Activated T-helper 9 cell treated with anti-CD3 and anti-CD28 coated beads, Interleukin-2, amount 50 U/mL, for 16 hours (primary cell): ENCODE data around the gene NRXN3.

ENCODE experiments used
- DNase-seq: peaks from one replicate; pipeline ENCODE4 v3.0.0-alpha.2; 2020; ENCODE audit warnings: low read depth

Gene NRXN3

DNA sequence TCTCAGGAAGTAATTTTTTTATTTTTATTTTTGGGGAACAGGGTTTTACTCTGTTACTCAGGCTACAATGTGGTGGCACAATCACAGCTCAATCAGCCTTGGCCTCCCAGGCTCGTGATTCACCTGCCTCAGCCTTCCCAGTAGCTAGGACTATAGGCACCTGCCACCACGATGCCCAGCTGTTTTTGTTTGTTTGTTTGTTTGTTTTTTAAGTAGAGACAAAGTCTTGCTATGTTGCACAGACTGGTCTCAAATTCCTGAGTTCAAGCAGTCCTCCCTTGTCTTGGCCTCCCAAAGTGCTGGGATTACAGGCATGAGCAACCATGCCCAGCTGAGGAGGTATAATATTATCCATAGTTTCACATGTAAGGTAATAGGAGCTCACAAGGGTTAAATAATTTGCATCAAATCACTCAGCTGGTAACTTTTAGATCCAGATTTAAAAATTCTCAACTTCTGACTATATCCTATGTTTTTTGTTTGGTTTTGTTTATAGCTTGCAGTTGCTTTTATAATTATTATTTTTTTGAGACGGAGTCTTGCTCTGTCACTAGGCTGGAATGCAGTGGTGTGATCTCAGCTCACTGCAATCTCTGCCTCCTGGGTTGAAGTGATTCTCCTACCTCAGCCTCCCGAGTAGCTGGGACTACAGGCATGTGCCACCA is 1411.9 kb downstream of the NRXN3 start:
- no peak for DNase-seq

GRCh38 chr14:79583738-79584408 is 1413.7 kb downstream of the NRXN3 start:
- no peak for DNase-seq

GRCh38 chr14:79584679-79585078 is 1414.5 kb downstream of the NRXN3 start:
- no peak for DNase-seq

DNA sequence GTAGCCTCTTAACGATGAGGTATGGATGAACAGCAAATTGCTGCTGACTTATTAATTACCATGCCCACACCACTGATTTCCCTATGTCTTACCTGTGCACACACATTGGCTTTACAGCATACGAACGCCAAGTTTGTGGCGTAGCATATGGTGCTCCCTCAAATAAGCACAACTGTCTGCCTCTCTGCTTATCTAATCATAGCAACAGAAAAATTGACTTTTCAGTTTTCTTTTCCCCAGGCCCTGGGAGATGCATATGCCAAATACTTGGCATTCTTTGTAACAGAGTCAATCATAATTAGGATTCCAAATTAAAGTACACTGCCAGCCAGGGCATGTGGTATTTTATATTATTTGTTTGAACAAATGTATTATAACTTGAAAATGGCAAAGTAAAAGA is 1415.7 kb downstream of the NRXN3 start:
- no peak for DNase-seq

GRCh38 chr14:79586416-79586815 is 1416.2 kb downstream of the NRXN3 start:
- DNase-seq = no peak

DNA sequence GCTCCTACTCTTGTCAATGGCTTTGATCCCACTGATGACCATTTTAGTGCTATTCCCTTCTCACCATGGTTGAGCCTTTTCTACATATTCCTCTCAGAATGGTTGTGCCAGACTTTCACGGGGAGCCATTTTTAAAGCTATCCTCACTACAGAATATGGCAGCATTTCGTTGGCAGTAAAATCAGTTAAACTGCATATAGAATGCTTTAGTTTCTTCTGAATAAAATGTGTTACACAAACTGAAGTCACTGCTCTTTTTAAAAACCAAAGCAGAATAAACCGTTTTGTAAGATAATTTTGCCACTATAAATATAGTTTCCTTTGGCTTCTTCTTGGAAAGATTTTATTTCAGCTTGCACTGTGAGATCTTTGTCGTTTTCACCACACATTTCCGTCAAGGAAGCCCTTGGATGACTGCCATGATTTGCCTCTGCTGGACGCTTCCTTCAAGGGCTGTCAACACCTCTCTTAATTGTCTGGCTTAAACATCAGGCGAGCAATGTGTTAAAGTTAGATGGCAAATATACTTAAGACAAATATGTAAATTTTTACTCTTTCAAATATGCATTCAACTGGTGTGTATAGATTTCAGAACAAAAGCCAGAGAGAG is 1416.9 kb downstream of the NRXN3 start:
- DNase-seq = no peak

GRCh38 chr14:79587875-79588274 is 1417.7 kb downstream of the NRXN3 start:
- DNase-seq = no peak

- no peak for DNase-seq
Observed at GRCh38 chr14:79588398-79588797, 1418.2 kb downstream of the NRXN3 start.

DNA sequence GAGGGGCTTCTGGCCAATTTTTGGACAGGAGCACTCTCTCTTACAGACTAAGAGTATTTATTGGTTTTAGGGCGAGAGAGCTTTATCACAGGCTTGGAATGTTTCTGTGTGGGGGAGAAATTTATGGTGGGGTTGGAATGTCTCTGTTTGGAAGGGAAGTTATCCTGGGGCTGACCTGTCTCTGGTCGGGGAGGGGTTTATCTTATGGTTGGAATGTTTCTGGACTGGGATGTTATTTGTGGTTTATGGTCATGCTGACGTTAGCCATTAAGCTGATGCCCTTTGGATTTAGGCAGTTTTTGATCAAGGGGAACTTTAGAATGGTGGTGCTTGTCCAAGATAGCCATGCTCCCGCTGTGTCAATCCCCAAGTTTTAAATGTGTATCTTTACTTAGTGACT is 1426.4 kb downstream of the NRXN3 start:
- DNase-seq = no peak

- DNase-seq = no peak
Observed at GRCh38 chr14:79597566-79597965, 1427.4 kb downstream of the NRXN3 start.

- DNase-seq = no peak
Observed at GRCh38 chr14:79598339-79598738, 1428.2 kb downstream of the NRXN3 start.

DNA sequence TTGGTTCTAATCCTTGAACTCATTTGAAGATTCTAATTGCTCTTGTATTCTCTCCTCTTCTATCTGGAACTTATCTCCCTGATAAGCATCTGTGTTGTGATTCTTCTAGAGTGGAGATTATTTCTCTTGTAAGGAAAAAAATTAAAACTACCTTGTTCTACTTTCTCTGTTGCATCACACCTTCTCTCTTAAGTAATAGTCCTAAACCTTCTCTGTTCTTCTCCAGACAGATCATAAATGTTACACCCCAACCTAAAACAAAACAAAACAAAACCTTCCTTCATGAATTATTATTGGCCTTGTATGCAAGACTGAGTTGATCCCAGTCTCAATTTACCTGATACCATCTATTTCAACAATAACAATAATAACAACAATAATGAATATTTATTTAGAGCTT is 1429.1 kb downstream of the NRXN3 start:
- no peak for DNase-seq

GRCh38 chr14:79600406-79600805 is 1430.2 kb downstream of the NRXN3 start:
- DNase-seq = no peak

DNA sequence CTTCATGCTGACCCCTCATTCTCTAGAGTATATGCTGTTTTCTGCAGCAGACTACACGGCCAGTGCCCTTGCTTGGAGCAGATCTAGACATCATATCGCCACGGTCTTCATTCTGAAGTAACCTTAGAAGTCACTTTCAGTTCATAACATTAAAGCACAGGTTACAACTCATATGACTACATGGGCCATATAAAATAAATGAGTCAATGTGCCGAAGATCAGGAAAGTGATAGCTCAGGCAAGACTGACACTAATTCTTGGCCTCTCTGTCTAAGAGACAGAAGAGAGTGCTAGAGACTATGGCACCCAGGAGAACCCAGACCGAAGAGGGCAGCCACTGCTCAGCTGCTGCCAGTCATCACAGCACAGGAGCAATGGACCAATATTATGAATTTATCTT is 1431.4 kb downstream of the NRXN3 start:
- DNase-seq = no peak

DNA sequence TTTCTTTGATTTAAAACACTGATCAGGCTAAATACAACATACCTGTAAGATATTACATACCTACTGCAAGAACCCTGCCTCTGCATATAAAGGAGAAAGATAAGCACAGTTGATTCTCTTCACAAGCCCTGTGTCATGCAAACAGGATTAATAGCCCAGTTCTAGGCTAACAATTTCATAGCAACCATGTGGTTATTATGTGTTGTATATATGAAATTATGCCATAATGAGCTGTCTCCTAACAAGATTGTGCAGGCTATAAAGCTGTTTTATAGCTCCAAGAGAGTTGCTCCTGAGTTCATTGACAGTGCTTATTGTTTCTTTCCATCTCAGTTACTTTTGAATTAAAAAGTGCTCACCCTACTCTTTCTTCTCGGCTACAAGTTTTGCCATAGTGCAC is 1431.9 kb downstream of the NRXN3 start:
- DNase-seq = no peak

- no peak for DNase-seq
Observed at GRCh38 chr14:79602742-79603141, 1432.6 kb downstream of the NRXN3 start.

GRCh38 chr14:79605849-79606248 is 1435.7 kb downstream of the NRXN3 start:
- DNase-seq = no peak

DNA sequence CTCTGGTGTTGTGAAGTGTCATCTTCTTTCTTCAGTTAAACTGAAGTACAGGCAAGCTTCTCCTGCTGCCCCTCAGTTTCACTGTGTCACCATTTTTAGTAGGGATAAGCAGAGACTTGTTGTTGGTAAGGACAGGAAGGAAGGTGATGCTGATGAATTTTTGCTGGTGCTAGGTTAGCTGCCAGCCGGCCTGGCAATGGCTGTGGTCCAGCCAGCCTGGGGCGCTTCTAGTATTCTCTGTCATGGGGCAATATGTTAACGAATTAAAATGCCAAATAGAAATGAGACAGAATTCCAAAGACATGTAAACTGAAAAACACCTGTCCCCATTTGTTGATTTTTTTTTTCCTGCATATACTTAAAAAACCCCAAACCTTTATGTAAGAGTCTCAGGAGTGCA is 1438.3 kb downstream of the NRXN3 start:
- no peak for DNase-seq

DNA sequence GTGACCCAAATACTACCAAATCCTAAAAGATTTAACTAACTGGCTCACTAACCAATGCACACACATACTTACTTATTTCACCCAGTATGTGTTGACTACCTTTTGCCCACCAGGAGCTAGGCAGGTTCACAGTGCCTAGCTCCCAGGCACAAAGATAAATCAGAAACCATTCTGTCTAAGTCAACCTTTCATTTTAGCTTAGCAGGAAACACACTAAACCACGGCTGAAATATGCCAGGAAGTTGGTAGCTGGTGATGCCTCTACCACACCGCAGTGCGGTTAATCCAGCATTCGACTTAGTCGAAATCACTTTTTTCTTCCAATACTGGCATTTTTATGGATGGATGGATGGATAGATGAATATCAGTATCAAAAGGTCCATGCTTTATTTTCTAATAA is 1443.5 kb downstream of the NRXN3 start:
- no peak for DNase-seq

DNA sequence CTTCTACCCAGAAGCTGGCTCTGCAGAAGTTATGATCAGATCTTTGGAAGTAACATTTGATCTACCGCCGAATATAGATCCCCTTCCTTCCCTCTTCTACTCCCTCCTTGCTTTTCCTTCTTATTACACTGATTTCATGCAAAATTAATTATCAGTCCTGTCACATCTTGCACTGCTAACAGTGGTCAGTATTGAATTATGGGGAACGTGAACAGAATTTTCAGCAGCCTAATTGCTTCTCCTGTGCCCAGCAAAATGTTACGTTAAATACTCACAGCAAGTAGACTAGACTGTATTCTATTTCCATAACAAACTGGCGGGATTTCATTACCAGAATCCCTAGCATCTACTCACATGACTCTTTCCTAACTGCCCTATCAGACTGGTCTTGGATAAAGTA is 1444.3 kb downstream of the NRXN3 start:
- no peak for DNase-seq

DNA sequence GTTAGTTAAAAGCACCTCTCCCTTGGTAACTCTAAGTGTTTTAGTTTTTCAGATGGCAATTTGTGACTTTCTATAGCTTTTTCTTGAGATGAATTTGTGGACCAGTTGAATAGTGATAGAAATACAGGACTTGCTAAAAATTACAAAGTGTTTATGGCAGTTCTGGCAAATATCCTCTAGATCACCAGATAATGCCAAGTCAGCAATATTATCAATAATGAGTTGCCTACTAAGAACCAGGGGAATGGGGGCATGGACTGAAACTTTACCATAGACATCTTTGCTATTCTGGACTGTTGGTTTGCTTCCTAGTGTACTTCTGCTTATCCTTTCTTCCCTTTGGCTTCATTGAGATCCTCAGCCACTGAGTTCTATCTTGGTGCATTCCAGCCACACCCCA is 1456.9 kb downstream of the NRXN3 start:
- no peak for DNase-seq

GRCh38 chr14:79629411-79630287 is 1459.5 kb downstream of the NRXN3 start:
- DNase-seq = no peak
